ENCODE results near the gene CCDC60.
"Not testable (repeated sequence)": the region's sequence is repeated elsewhere in the genome, so short reads cannot be mapped to it uniquely, and the experiment has no call there.

The CCDC60 gene

GRCh38 chr12:119338593-119339363, 4.2 kb downstream of the CCDC60 start:
- DNase-seq, result no peak

- DNase-seq, result peak; percentile 12
Measured at GRCh38 chr12:119340578-119340977, 6.0 kb downstream of the CCDC60 start.

- DNase-seq, result no peak
Measured at GRCh38 chr12:119341020-119341419, 6.5 kb downstream of the CCDC60 start.

- no peak for DNase-seq
Measured at GRCh38 chr12:119341988-119342387, 7.5 kb downstream of the CCDC60 start.

GRCh38 chr12:119343130-119343529, 8.6 kb downstream of the CCDC60 start:
- DNase-seq, result no peak

- no peak for DNase-seq
Measured at GRCh38 chr12:119354172-119354571, 19.6 kb downstream of the CCDC60 start.

GRCh38 chr12:119360366-119360765, 25.8 kb downstream of the CCDC60 start:
- DNase-seq, result not testable (repeated sequence)

- no peak for DNase-seq
Measured at GRCh38 chr12:119363037-119363436, 28.5 kb downstream of the CCDC60 start.

- DNase-seq, result no peak
Measured at GRCh38 chr12:119363490-119363889, 29.0 kb downstream of the CCDC60 start.

- no peak for DNase-seq
Measured at GRCh38 chr12:119365451-119365850, 30.9 kb downstream of the CCDC60 start.

GRCh38 chr12:119366007-119366406, 31.5 kb downstream of the CCDC60 start:
- DNase-seq, result no peak

- DNase-seq, result no peak
Measured at GRCh38 chr12:119369161-119369560, 34.6 kb downstream of the CCDC60 start.

- DNase-seq, result no peak
Measured at GRCh38 chr12:119369907-119370546, 35.5 kb downstream of the CCDC60 start.

GRCh38 chr12:119372540-119372939, 38.0 kb downstream of the CCDC60 start:
- no peak for DNase-seq

GRCh38 chr12:119373001-119373400, 38.5 kb downstream of the CCDC60 start:
- no peak for DNase-seq

GRCh38 chr12:119373666-119374065, 39.1 kb downstream of the CCDC60 start:
- DNase-seq, result no peak

- DNase-seq, result no peak
Measured at GRCh38 chr12:119374635-119375034, 40.1 kb downstream of the CCDC60 start.

GRCh38 chr12:119375075-119375882, 40.8 kb downstream of the CCDC60 start:
- no peak for DNase-seq

GRCh38 chr12:119375883-119376190, 41.3 kb downstream of the CCDC60 start:
- DNase-seq, result no peak

- DNase-seq, result no peak
Measured at GRCh38 chr12:119378903-119379302, 44.4 kb downstream of the CCDC60 start.

- no peak for DNase-seq
Measured at GRCh38 chr12:119381471-119382235, 47.1 kb downstream of the CCDC60 start.

GRCh38 chr12:119383206-119383605, 48.7 kb downstream of the CCDC60 start:
- DNase-seq, result peak; percentile 17

- no peak for DNase-seq
Measured at GRCh38 chr12:119384340-119384739, 49.8 kb downstream of the CCDC60 start.

Data from DMS53 (cell line).